ENCODE results near the gene DBH. TPM values are rescaled to one million over a fixed set of nuclear protein-coding genes. Genes with fewer than 3 reads are reported as not detected.

The DBH gene
- total and polyA plus RNA-seq, 2 of the 13 experiments (the other 11 are each of a cell fraction or from before 2014, with no cell fraction given) = not detected

DNA sequence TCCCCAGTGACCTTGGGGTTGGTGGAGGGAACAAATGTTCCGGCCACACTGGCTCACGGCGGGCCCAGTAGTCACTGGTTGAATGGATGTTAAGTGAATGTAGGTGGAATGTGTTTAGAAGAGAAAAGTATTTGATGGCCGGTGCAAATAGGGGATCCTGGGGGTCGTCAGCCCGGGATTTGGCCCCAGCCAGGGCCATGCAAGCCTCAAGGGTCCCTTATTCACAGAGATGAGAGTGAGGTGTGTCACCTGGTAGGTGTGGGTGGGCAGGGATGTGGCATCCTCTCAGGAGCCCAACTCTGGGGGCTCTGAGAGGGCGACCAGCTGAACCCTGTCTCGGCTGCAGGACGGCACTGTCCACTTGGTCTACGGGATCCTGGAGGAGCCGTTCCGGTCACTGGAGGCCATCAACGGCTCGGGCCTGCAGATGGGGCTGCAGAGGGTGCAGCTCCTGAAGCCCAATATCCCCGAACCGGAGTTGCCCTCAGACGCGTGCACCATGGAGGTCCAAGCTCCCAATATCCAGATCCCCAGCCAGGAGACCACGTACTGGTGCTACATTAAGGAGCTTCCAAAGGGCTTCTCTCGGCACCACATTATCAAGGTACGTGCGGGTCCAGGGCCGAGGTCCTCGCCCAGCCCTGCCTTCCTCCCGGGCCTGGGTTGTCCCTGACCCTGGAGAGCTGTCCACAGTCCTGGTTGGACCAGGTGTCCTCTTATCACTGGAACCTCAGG is 5.9 kb downstream of the DBH start (continued):
- TF ChIP-seq, protein P1, sequence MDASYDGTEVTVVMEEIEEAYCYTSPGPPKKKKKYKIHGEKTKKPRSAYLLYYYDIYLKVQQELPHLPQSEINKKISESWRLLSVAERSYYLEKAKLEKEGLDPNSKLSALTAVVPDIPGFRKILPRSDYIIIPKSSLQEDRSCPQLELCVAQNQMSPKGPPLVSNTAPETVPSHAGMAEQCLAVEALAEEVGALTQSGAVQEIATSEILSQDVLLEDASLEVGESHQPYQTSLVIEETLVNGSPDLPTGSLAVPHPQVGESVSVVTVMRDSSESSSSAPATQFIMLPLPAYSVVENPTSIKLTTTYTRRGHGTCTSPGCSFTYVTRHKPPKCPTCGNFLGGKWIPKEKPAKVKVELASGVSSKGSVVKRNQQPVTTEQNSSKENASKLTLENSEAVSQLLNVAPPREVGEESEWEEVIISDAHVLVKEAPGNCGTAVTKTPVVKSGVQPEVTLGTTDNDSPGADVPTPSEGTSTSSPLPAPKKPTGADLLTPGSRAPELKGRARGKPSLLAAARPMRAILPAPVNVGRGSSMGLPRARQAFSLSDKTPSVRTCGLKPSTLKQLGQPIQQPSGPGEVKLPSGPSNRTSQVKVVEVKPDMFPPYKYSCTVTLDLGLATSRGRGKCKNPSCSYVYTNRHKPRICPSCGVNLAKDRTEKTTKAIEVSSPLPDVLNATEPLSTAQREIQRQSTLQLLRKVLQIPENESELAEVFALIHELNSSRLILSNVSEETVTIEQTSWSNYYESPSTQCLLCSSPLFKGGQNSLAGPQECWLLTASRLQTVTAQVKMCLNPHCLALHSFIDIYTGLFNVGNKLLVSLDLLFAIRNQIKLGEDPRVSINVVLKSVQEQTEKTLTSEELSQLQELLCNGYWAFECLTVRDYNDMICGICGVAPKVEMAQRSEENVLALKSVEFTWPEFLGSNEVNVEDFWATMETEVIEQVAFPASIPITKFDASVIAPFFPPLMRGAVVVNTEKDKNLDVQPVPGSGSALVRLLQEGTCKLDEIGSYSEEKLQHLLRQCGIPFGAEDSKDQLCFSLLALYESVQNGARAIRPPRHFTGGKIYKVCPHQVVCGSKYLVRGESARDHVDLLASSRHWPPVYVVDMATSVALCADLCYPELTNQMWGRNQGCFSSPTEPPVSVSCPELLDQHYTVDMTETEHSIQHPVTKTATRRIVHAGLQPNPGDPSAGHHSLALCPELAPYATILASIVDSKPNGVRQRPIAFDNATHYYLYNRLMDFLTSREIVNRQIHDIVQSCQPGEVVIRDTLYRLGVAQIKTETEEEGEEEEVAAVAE (CRISPR knock-in tag; IDR thresholded peaks at IDR 0.05; ENCODE audit: borderline replicate concordance) = no peak
- TF ChIP-seq ZSCAN22 (CRISPR knock-in tag; IDR thresholded peaks at IDR 0.05) = no peak
- TF ChIP-seq ZMYM4 (CRISPR knock-in tag; IDR thresholded peaks at IDR 0.05) = no peak
- no peak for TF ChIP-seq ZNF788 (CRISPR knock-in tag; IDR thresholded peaks at IDR 0.05; ENCODE audit: borderline replicate concordance)
- TF ChIP-seq, protein P2, sequence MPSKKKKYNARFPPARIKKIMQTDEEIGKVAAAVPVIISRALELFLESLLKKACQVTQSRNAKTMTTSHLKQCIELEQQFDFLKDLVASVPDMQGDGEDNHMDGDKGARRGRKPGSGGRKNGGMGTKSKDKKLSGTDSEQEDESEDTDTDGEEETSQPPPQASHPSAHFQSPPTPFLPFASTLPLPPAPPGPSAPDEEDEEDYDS (CRISPR knock-in tag; IDR thresholded peaks at IDR 0.05) = no peak
- no peak for TF ChIP-seq ZNF430 (CRISPR knock-in tag; IDR thresholded peaks at IDR 0.05)
- TF ChIP-seq, protein P3, sequence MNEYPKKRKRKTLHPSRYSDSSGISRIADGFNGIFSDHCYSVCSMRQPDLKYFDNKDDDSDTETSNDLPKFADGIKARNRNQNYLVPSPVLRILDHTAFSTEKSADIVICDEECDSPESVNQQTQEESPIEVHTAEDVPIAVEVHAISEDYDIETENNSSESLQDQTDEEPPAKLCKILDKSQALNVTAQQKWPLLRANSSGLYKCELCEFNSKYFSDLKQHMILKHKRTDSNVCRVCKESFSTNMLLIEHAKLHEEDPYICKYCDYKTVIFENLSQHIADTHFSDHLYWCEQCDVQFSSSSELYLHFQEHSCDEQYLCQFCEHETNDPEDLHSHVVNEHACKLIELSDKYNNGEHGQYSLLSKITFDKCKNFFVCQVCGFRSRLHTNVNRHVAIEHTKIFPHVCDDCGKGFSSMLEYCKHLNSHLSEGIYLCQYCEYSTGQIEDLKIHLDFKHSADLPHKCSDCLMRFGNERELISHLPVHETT (CRISPR knock-in tag; conservative IDR thresholded peaks at IDR 0.05) = no peak
- TF ChIP-seq ZFP36L1 (CRISPR knock-in tag; IDR thresholded peaks at IDR 0.05) = no peak
- TF ChIP-seq ZNF557 (CRISPR knock-in tag; IDR thresholded peaks at IDR 0.05) = no peak

All from HepG2 (cell line).